Upper lobe of left lung (tissue), 6 donors: ENCODE measurements around the gene MAPRE3. TPM values are rescaled to one million over a fixed set of nuclear protein-coding genes. Genes with fewer than 3 reads are reported as not detected.

Source experiments
- ATAC-seq, 2 donors: fragments of 200-7000 bp; cut with Tn5 transposase; one replicate each; pipeline ENCODE4 v1.9.1; 2022; ENCODE audit warnings: mild to moderate bottlenecking in 2 of 2, moderate library complexity in 2 of 2; ENCODE audit not compliant: low FRiP score in 2 of 2
- DNase-seq, 2 donors: peaks; one replicate each; pipeline ENCODE4 v3.0.0-alpha.2; 2019 to 2020
- H3K27ac ChIP-seq, 4 donors: fragments of 200-600 bp; sonication (generic); one replicate each; pipeline ENCODE4 v1.5.1; 2016 to 2019
- H3K27me3 ChIP-seq, 4 donors: fragments of 200-600 bp; sonication (generic); one replicate each; pipeline ENCODE4 v1.5.1; 2017 to 2019
- H3K36me3 ChIP-seq, 4 donors: fragments of 200-600 bp; sonication (generic); one replicate each; pipeline ENCODE4 v1.5.1; 2016 to 2019
- H3K4me1 ChIP-seq, 4 donors: fragments of 200-600 bp; sonication (generic); one replicate each; pipeline ENCODE4 v1.5.1; 2018 to 2019
- H3K4me3 ChIP-seq, 4 donors: fragments of 200-600 bp; sonication (generic); one replicate each; pipeline ENCODE4 v1.5.1; 2017 to 2019; ENCODE audit warnings: mild to moderate bottlenecking in 2 of 4, moderate library complexity in 1 of 4
- H3K9me3 ChIP-seq, 4 donors: fragments of 200-600 bp; sonication (generic); one replicate each; pipeline ENCODE4 v1.5.1; 2018 to 2019
- EP300 ChIP-seq, 4 donors: sonication (generic); formaldehyde crosslinking; IDR thresholded peaks; one replicate each; pipeline ENCODE4 v1.5.1; 2017; ENCODE audit warnings: antibody characterized with exemption in 4 of 4, control low read depth in 2 of 4
- POLR2A ChIP-seq, 4 donors: fragments of 450-650 bp; IDR thresholded peaks; one replicate each; pipeline ENCODE4 v1.5.1; 2016 to 2017; ENCODE audit warnings: antibody characterized with exemption in 4 of 4, mild to moderate bottlenecking in 2 of 4
- POLR2AphosphoS5 ChIP-seq, 2 donors: sonication (generic); formaldehyde crosslinking; IDR thresholded peaks; one replicate each; pipeline ENCODE4 v1.5.1; 2017; ENCODE audit warnings: antibody characterized with exemption in 2 of 2
- WGBS, 2 donors: methylation state at CpG; one replicate each; pipeline ENCODE4 v1.1.5; 2017 to 2018; 5-methylcytosine and 5-hydroxymethylcytosine counted together
- total RNA-seq, 6 donors: library from RNA; depleted of rRNA in 4 of 6; stranded (reverse); fragments of >200 nt in 4 of 6; gene quantifications; one replicate each; pipeline versions ENCODE4 v1.1.0 to v1.2.1, GENCODE V29; 2016 to 2021
- TF ChIP-seq, protein P1 (sequence below), 6 experiments: fragments of 450-650 bp in 4 of 6; fragments of 200-600 bp in 2 of 6; sonication (generic) in 2 of 6; IDR thresholded peaks; one replicate each; pipeline ENCODE4 v1.5.1; 2016 to 2019; ENCODE audit warnings: antibody characterized with exemption in 6 of 6
- donor health status: DM: no; HTN: no; CAD: no; lungs with moderate emphysema.
- donor health status: DM: no; HTN: yes; CAD: no; lungs with severe emphysema.

MAPRE3 gene
- total RNA-seq, 6 donors from 2014 or later = 13.5 to 61.8 (median 20.1) TPM

GRCh38 chr2:26957041-26957440 lies 13.4 kb upstream of the MAPRE3 start:
- TF ChIP-seq POLR2AphosphoS5 (IDR thresholded peaks at IDR 0.05) (no peak), POLR2A (IDR thresholded peaks at IDR 0.05) (no peak)
- 55 to 86% methylated on average over 3 of the region's 3 CpGs for WGBS, 2 donors
- H3K36me3 ChIP-seq = no peaks in the 10 kb centered on the region
- H3K4me1 ChIP-seq = peaks cover 2 to 6% (median 6%) of the 10 kb centered on the region in 4 donors
- no peak overlapping the region for H3K4me3 ChIP-seq
- H3K9me3 ChIP-seq = no peaks in the 10 kb centered on the region
- H3K27me3 ChIP-seq = peaks cover 0 to 7% (median 0%) of the 10 kb centered on the region in 4 donors
- ATAC-seq (no peak), DNase-seq (no peak)
- H3K27ac ChIP-seq = no peak overlapping the region

GRCh38 chr2:26957534-26957933 lies 12.9 kb upstream of the MAPRE3 start:
- ATAC-seq (no peak), DNase-seq (no peak)
- peaks cover 2 to 6% (median 6%) of the 10 kb centered on the region in 4 donors for H3K4me1 ChIP-seq
- TF ChIP-seq POLR2A (IDR thresholded peaks at IDR 0.05) = no peak
- TF ChIP-seq, protein P1, sequence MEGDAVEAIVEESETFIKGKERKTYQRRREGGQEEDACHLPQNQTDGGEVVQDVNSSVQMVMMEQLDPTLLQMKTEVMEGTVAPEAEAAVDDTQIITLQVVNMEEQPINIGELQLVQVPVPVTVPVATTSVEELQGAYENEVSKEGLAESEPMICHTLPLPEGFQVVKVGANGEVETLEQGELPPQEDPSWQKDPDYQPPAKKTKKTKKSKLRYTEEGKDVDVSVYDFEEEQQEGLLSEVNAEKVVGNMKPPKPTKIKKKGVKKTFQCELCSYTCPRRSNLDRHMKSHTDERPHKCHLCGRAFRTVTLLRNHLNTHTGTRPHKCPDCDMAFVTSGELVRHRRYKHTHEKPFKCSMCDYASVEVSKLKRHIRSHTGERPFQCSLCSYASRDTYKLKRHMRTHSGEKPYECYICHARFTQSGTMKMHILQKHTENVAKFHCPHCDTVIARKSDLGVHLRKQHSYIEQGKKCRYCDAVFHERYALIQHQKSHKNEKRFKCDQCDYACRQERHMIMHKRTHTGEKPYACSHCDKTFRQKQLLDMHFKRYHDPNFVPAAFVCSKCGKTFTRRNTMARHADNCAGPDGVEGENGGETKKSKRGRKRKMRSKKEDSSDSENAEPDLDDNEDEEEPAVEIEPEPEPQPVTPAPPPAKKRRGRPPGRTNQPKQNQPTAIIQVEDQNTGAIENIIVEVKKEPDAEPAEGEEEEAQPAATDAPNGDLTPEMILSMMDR (IDR thresholded peaks at IDR 0.05) = no peak
- no peak for TF ChIP-seq EP300 (IDR thresholded peaks at IDR 0.05)
- no peak for TF ChIP-seq POLR2AphosphoS5 (IDR thresholded peaks at IDR 0.05)
- no peak overlapping the region for H3K4me3 ChIP-seq
- no peaks in the 10 kb centered on the region for H3K9me3 ChIP-seq
- H3K27ac ChIP-seq = no peak overlapping the region
- no peaks in the 10 kb centered on the region for H3K36me3 ChIP-seq
- H3K27me3 ChIP-seq = peaks cover 0 to 7% (median 0%) of the 10 kb centered on the region in 4 donors
- WGBS, 2 donors = 54 to 75% methylated on average over 3 of the region's 3 CpGs

DNA sequence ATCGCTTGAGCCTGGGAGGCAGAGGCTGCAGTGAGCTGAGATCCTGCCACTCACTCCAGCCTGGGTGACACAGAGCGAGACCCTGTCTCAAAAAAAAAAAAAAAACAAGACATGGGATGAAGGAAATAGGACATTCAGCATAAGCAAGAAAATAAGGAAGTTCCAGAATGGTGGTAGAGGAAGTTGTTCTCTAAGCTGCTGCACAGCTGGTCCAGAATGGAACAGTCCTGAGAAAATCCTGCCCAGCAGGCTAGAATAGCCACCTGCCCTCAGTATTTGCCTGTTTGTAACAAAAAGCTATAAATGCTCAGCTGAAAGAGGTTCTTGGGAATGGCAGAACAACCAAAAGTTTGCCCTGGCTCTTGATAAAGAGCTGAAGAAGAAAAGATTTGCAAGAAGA lies 11.1 kb upstream of the MAPRE3 start:
- Histone ChIP-seq H3K4me1 (peaks cover 2 to 6% (median 6%) of the 10 kb centered on the region in 4 donors), H3K4me3 (no peak overlapping the region), H3K27ac (no peak overlapping the region), H3K27me3 (peaks cover 0 to 7% (median 0%) of the 10 kb centered on the region in 4 donors), H3K36me3 (no peaks in the 10 kb centered on the region), H3K9me3 (no peaks in the 10 kb centered on the region)
- WGBS, 2 donors = 67 to 85% methylated on average over 2 of the region's 2 CpGs
- no peak for TF ChIP-seq EP300 (IDR thresholded peaks at IDR 0.05)
- no peak for TF ChIP-seq POLR2A (IDR thresholded peaks at IDR 0.05)
- TF ChIP-seq POLR2AphosphoS5 (IDR thresholded peaks at IDR 0.05) = no peak
- TF ChIP-seq, protein P1 (IDR thresholded peaks at IDR 0.05) = no peak
- DNase-seq = no peak
- no peak for ATAC-seq

DNA sequence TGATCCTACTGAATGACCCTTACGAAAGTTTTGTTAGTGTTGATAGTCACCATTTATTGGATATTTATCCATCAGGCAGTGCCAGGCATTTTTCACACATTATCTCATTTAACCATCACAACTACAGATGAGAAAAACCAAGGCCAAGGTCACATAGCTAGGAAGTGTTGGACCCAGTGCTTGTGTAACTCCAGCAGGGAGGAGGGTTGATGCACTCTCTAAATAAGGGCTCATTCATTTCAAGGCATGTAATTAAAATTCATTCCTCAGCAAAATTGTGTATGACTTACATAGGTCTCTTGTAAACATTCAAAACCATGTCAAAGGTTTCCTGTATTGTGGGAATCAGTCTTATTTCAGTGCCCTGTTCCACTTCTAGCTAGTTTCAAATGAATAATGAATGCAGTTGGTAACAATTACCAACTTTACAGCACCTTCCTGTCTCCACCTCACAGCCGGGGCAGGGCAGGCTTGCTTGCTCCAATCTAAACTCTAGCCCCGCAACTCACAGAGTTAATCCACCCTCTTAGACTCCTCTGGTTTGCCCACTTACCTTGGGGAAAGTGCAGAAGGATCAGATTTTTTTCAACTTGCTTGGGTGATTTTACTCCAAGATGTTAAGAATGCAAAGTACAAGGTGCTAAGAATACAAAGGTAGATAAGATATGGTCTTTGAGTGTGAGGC lies 5.8 kb upstream of the MAPRE3 start:
- ATAC-seq = no peak

GRCh38 chr2:26968001-26968400 lies 2.4 kb upstream of the MAPRE3 start:
- no peak for ATAC-seq
- WGBS, 2 donors = 57 to 79% methylated on average over 3 of the region's 3 CpGs

More for the DNA sequence above, 5.8 kb upstream of the MAPRE3 start:
- no peak for DNase-seq
- WGBS, 2 donors = 48 to 76% methylated on average over 3 of the region's 3 CpGs
- H3K27me3 ChIP-seq = peaks cover 0 to 7% (median 0%) of the 10 kb centered on the region in 4 donors
- TF ChIP-seq, protein P1 (IDR thresholded peaks at IDR 0.05) = no peak
- no peak for TF ChIP-seq POLR2A (IDR thresholded peaks at IDR 0.05)
- TF ChIP-seq POLR2AphosphoS5 (IDR thresholded peaks at IDR 0.05) = no peak
- TF ChIP-seq EP300 (IDR thresholded peaks at IDR 0.05) = no peak
- H3K36me3 ChIP-seq = no peaks in the 10 kb centered on the region
- H3K4me3 ChIP-seq = no peak overlapping the region
- no peak overlapping the region for H3K27ac ChIP-seq
- no peaks in the 10 kb centered on the region for H3K9me3 ChIP-seq
- peaks cover 2 to 6% (median 6%) of the 10 kb centered on the region in 4 donors for H3K4me1 ChIP-seq

More at GRCh38 chr2:26968001-26968400, 2.4 kb upstream of the MAPRE3 start:
- H3K27me3 ChIP-seq = no peaks in the 10 kb centered on the region
- peaks cover 18 to 24% (median 21%) of the 10 kb centered on the region in 4 donors for H3K4me1 ChIP-seq
- DNase-seq = no peak
- no peak overlapping the region for H3K4me3 ChIP-seq
- no peak overlapping the region for H3K27ac ChIP-seq
- no peaks in the 10 kb centered on the region for H3K9me3 ChIP-seq
- H3K36me3 ChIP-seq = no peaks in the 10 kb centered on the region
- TF ChIP-seq EP300 (IDR thresholded peaks at IDR 0.05) (no peak), POLR2AphosphoS5 (IDR thresholded peaks at IDR 0.05) (no peak), POLR2A (IDR thresholded peaks at IDR 0.05) (no peak)
- TF ChIP-seq, protein P1 (IDR thresholded peaks at IDR 0.05) = no peak
